ENCODE results near the gene F2R. TPM values are rescaled to one million over a fixed set of nuclear protein-coding genes. Genes with fewer than 3 reads are reported as not detected.
"Not testable (repeated sequence)": the region's sequence is repeated elsewhere in the genome, so short reads cannot be mapped to it uniquely, and the experiment has no call there.

The F2R gene
- polyA plus RNA-seq, 2 donors: 0.45 to 1.5 TPM

DNA sequence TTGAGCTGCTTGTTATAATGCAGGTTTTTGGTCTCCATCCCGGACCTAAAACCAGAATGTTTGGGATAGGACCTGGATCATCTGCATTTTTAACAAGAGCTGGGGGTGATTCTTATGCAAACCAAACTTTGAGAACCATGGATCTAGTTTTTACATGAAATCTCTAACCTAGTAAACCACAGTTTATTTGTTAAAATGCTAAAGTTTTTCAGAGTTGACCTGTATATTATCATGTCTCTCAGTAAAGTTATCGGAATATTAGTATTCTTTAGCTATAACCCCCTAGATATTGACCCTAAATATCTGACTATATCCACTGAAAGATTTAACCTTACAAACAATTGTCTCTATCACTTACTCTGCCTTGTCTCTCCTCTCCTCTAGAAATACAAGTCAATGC is 28.7 kb downstream of the F2R start:
- Histone ChIP-seq H3K4me3 (ENCODE audit: low read depth in 1 of 2, low read length in 2 of 2) (no peak overlapping the region), H3K36me3 (ENCODE audit: control insufficient read depth in 2 of 2, insufficient read depth in 2 of 2, low read length in 1 of 2) (no peaks in the 10 kb centered on the region), H3K9me3 (ENCODE audit: control insufficient read depth in 2 of 2, insufficient read depth in 1 of 2, low read depth in 1 of 2, low read length in 1 of 2) (no peaks in the 10 kb centered on the region), H3K27ac (ENCODE audit: low read depth in 2 of 2, low read length in 1 of 2) (no peak overlapping the region), H3K4me1 (ENCODE audit: control insufficient read depth in 2 of 2, insufficient read depth in 2 of 2, low read length in 1 of 2) (no peaks in the 10 kb centered on the region), H3K27me3 (ENCODE audit: control insufficient read depth in 1 of 2, insufficient read depth in 2 of 2, low read length in 2 of 2) (no peaks in the 10 kb centered on the region)
- 63 to 67% methylated on average over 2 of the region's 2 CpGs for WGBS, 2 donors

DNA sequence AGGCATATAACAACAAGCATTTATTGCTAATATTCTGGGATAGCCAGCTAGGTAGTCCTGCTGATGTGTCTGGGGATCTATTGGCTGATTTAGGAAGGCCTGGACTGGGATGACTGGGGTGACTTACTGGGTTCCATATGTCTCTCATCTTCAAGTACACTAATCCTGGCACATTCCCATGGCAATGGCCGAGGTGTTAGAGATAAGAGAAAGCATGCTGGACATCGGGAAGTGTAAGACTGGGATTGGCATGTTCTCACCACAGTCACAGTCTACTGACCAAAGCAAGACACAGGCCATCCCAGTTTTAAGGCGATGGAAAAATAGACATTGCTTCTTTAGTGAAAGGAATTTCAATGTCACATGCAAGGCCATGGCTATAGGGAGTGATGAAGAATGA is 29.7 kb downstream of the F2R start:
- Histone ChIP-seq H3K27me3 (ENCODE audit: control insufficient read depth in 1 of 2, insufficient read depth in 2 of 2, low read length in 2 of 2) (no peaks in the 10 kb centered on the region), H3K4me3 (ENCODE audit: low read depth in 1 of 2, low read length in 2 of 2) (no peak overlapping the region), H3K4me1 (ENCODE audit: control insufficient read depth in 2 of 2, insufficient read depth in 2 of 2, low read length in 1 of 2) (no peaks in the 10 kb centered on the region), H3K36me3 (ENCODE audit: control insufficient read depth in 2 of 2, insufficient read depth in 2 of 2, low read length in 1 of 2) (no peaks in the 10 kb centered on the region), H3K27ac (ENCODE audit: low read depth in 2 of 2, low read length in 1 of 2) (no peak overlapping the region), H3K9me3 (ENCODE audit: control insufficient read depth in 2 of 2, insufficient read depth in 1 of 2, low read depth in 1 of 2, low read length in 1 of 2) (no peaks in the 10 kb centered on the region)
- WGBS, 2 donors: 72 to 84% methylated on average over 3 of the region's 3 CpGs

DNA sequence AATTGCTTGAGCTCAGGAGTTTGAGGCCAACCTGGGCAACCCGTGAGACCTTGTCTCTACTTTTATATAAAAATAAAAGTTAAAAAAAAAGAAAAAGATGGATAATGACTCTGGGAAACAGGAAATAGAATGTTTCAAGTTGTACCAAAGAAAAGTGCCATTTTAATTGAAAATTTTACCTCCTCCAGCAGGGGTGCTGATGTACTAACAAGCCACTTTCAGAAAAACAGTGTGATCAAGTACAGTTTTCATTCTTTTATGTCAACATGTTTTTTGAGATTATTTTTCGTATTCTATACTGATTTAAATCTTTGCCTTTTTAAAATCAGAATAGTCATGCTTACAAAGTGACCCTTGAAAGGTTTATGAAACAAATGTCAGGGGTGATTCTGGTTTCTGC is 30.8 kb downstream of the F2R start:
- no peaks in the 10 kb centered on the region for H3K36me3 ChIP-seq (ENCODE audit: control insufficient read depth in 2 of 2, insufficient read depth in 2 of 2, low read length in 1 of 2)
- no peak overlapping the region for H3K4me3 ChIP-seq (ENCODE audit: low read depth in 1 of 2, low read length in 2 of 2)
- WGBS, 2 donors: 94 to 95% methylated on average over 2 of the region's 2 CpGs
- no peak overlapping the region for H3K27ac ChIP-seq (ENCODE audit: low read depth in 2 of 2, low read length in 1 of 2)
- no peaks in the 10 kb centered on the region for H3K9me3 ChIP-seq (ENCODE audit: control insufficient read depth in 2 of 2, insufficient read depth in 1 of 2, low read depth in 1 of 2, low read length in 1 of 2)
- no peaks in the 10 kb centered on the region for H3K27me3 ChIP-seq (ENCODE audit: control insufficient read depth in 1 of 2, insufficient read depth in 2 of 2, low read length in 2 of 2)
- H3K4me1 ChIP-seq (ENCODE audit: control insufficient read depth in 2 of 2, insufficient read depth in 2 of 2, low read length in 1 of 2): no peaks in the 10 kb centered on the region

DNA sequence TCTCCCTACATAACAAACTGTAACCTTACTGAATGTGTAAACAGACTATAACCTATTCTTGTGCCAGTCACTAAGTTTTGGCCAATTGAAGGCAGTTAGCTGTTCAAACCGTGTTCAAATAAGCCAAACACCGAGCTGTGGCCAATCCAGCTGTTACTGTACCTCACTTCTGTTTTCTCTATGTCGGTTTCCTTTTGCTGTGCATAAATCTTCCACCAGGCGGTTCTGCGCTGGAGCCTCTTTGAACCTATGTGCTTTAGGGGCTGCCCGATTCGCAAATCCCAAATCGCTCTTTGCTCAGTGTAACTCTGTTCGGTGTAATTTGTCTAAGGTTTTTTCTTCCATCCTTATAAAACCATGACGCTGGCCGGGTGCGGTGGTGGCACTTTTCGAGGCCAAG is 31.8 kb downstream of the F2R start:
- Histone ChIP-seq H3K36me3 (ENCODE audit: control insufficient read depth in 2 of 2, insufficient read depth in 2 of 2, low read length in 1 of 2) (no peaks in the 10 kb centered on the region), H3K27me3 (ENCODE audit: control insufficient read depth in 1 of 2, insufficient read depth in 2 of 2, low read length in 2 of 2) (no peaks in the 10 kb centered on the region), H3K4me3 (ENCODE audit: low read depth in 1 of 2, low read length in 2 of 2) (no peak overlapping the region), H3K27ac (ENCODE audit: low read depth in 2 of 2, low read length in 1 of 2) (no peak overlapping the region), H3K9me3 (ENCODE audit: control insufficient read depth in 2 of 2, insufficient read depth in 1 of 2, low read depth in 1 of 2, low read length in 1 of 2) (no peaks in the 10 kb centered on the region), H3K4me1 (ENCODE audit: control insufficient read depth in 2 of 2, insufficient read depth in 2 of 2, low read length in 1 of 2) (no peaks in the 10 kb centered on the region)
- WGBS, 2 donors: 90 to 92% methylated on average over 13 of the region's 13 CpGs

DNA sequence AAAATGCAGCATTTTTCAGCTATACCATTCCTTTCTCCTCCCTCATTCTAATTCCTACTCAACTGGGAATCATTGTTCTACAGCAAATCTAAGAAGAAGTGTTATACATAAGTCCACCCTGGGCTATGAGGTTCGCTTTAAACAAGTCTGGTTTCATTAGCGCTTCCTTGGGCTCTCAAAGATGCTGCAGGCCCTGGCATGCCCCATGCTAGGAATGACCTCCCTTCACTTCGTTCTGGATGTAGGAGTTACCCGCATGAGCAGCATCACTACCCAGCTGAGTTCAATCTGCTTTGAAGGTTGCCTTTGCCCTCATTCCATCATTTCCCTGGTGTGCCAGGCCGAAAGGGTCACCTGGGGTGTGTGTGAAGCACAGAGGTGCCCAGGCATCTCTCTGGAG is 35.4 kb downstream of the F2R start:
- H3K4me1 ChIP-seq (ENCODE audit: control insufficient read depth in 2 of 2, insufficient read depth in 2 of 2, low read length in 1 of 2): no peaks in the 10 kb centered on the region
- no peak overlapping the region for H3K4me3 ChIP-seq (ENCODE audit: low read depth in 1 of 2, low read length in 2 of 2)
- H3K27me3 ChIP-seq (ENCODE audit: control insufficient read depth in 1 of 2, insufficient read depth in 2 of 2, low read length in 2 of 2): no peaks in the 10 kb centered on the region
- H3K36me3 ChIP-seq (ENCODE audit: control insufficient read depth in 2 of 2, insufficient read depth in 2 of 2, low read length in 1 of 2): no peaks in the 10 kb centered on the region
- WGBS, 2 donors: 85 to 88% methylated on average over 5 of the region's 5 CpGs
- no peaks in the 10 kb centered on the region for H3K9me3 ChIP-seq (ENCODE audit: control insufficient read depth in 2 of 2, insufficient read depth in 1 of 2, low read depth in 1 of 2, low read length in 1 of 2)
- H3K27ac ChIP-seq (ENCODE audit: low read depth in 2 of 2, low read length in 1 of 2): no peak overlapping the region

DNA sequence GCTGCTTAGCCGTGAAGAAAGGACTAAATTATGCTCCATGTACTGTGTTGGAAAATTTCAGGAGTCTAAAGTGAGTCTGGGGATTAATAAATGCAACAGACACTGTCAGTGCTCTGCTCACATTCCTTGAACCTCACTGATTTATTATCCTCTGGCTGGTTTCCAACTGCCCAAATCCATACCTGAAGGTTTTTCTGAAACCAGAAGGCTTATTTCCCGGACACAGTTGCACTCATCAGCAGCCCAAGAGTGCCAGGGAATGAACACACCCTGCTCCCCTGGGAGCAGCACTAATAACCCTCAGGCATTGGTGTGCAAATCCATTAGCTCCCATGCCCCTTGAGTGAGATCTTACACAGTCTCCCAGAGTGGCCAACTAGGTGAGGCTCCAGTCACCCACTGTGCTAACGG is 38.7 kb downstream of the F2R start:
- Histone ChIP-seq H3K4me1 (ENCODE audit: control insufficient read depth in 2 of 2, insufficient read depth in 2 of 2, low read length in 1 of 2) (no peaks in the 10 kb centered on the region), H3K9me3 (ENCODE audit: control insufficient read depth in 2 of 2, insufficient read depth in 1 of 2, low read depth in 1 of 2, low read length in 1 of 2) (no peaks in the 10 kb centered on the region), H3K36me3 (ENCODE audit: control insufficient read depth in 2 of 2, insufficient read depth in 2 of 2, low read length in 1 of 2) (no peaks in the 10 kb centered on the region), H3K27ac (ENCODE audit: low read depth in 2 of 2, low read length in 1 of 2) (no peak overlapping the region), H3K4me3 (ENCODE audit: low read depth in 1 of 2, low read length in 2 of 2) (no peak overlapping the region), H3K27me3 (ENCODE audit: control insufficient read depth in 1 of 2, insufficient read depth in 2 of 2, low read length in 2 of 2) (no peaks in the 10 kb centered on the region)
- 49 to 55% methylated on average over 3 of the region's 3 CpGs for WGBS, 2 donors

DNA sequence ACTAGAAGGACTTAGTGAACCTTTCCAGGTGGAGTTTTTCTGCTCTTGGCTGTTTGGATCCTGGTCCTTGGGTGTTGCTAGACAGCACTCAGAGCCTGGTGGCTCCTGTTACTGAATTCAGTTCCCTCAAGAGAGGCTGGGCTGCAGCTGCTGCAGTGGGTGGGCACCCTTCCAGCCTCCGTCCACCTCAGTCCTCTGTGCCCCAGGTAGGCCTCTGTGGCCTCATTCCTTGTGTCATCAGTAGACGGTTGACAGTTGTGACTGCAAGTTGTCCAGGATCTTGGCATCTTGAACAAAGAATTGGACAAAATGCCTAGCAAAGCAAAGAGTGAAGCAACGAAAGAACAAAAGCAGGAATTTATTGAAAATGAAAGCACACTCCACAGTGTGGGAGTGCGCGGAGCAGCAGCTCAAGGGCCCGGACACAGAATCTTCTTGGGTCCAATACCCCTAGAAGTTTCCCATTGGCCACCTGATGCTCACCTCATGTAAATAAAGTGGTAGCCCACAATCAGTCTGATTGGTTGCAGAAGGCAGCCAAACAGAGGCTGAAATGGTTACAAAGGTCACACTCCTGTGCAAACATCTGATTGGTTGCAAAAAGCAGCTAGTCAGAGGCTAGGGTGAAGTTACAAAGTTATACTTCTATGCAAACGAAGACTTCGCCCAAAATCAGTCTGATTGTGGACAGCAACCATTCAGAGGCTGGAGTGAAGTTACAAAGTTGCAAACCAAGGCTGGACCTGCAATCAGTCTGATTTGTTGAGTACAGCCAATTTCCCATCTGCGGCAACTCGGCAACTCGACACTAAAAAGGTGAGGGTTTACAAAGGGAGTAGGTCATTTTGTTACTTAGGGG is 40.1 kb downstream of the F2R start:
- H3K4me3 ChIP-seq (ENCODE audit: low read depth in 1 of 2, low read length in 2 of 2): no peak overlapping the region

DNA sequence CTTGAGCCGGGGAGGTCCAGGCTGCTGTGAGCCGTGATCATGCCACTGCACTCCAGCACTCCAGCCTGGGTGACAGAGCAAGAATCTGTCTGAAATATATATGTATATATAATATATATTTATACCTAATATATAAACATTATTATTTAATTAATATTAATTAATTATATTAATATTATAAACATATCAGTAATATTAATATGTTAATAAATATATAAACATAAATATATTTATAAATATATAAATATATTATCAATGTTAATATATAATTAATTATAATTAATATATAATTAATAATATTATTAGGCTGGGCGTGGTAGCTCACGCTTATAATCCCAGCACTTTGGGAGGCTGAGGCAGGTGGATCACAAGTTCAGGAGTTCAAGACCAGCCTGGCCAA is 41.1 kb downstream of the F2R start:
- Histone ChIP-seq H3K36me3 (ENCODE audit: control insufficient read depth in 2 of 2, insufficient read depth in 2 of 2, low read length in 1 of 2) (no peaks in the 10 kb centered on the region), H3K4me1 (ENCODE audit: control insufficient read depth in 2 of 2, insufficient read depth in 2 of 2, low read length in 1 of 2) (no peaks in the 10 kb centered on the region), H3K4me3 (ENCODE audit: low read depth in 1 of 2, low read length in 2 of 2) (no peak overlapping the region), H3K27ac (ENCODE audit: low read depth in 2 of 2, low read length in 1 of 2) (no peak overlapping the region), H3K27me3 (ENCODE audit: control insufficient read depth in 1 of 2, insufficient read depth in 2 of 2, low read length in 2 of 2) (no peaks in the 10 kb centered on the region), H3K9me3 (ENCODE audit: control insufficient read depth in 2 of 2, insufficient read depth in 1 of 2, low read depth in 1 of 2, low read length in 1 of 2) (no peaks in the 10 kb centered on the region)
- 96 to 98% methylated on average over 4 of the region's 4 CpGs for WGBS, 2 donors

More for the DNA sequence above, 40.1 kb downstream of the F2R start:
- Histone ChIP-seq H3K36me3 (ENCODE audit: control insufficient read depth in 2 of 2, insufficient read depth in 2 of 2, low read length in 1 of 2) (no peaks in the 10 kb centered on the region), H3K27me3 (ENCODE audit: control insufficient read depth in 1 of 2, insufficient read depth in 2 of 2, low read length in 2 of 2) (no peaks in the 10 kb centered on the region), H3K4me1 (ENCODE audit: control insufficient read depth in 2 of 2, insufficient read depth in 2 of 2, low read length in 1 of 2) (no peaks in the 10 kb centered on the region), H3K9me3 (ENCODE audit: control insufficient read depth in 2 of 2, insufficient read depth in 1 of 2, low read depth in 1 of 2, low read length in 1 of 2) (no peaks in the 10 kb centered on the region), H3K27ac (ENCODE audit: low read depth in 2 of 2, low read length in 1 of 2) (no peak overlapping the region)
- 86 to 93% methylated on average over 11 of the region's 11 CpGs for WGBS, 2 donors

DNA sequence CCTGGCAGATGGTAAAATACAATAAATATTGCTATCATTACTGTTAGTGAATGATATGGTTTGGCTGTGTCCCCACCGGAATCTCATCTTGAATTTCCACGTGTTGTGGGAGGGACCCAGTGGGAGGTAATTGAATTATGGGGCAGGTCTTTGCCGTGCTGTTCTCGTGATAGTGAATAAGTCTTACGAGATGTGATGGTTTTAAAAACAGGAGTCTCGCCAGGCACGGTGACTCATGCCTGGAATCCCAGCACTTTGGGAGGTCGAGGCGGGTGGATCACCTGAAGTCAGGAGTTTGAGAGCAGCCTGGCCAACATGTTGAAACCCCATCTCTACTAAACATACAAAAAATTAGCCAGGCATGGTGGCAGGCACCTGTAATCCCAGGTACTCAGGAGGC is 45.2 kb downstream of the F2R start:
- not testable (repeated sequence) for H3K27me3 ChIP-seq (ENCODE audit: control insufficient read depth in 1 of 2, insufficient read depth in 2 of 2, low read length in 2 of 2); H3K4me1 ChIP-seq (ENCODE audit: control insufficient read depth in 2 of 2, insufficient read depth in 2 of 2, low read length in 1 of 2); H3K4me3 ChIP-seq (ENCODE audit: low read depth in 1 of 2, low read length in 2 of 2); H3K27ac ChIP-seq (ENCODE audit: low read depth in 2 of 2, low read length in 1 of 2); H3K9me3 ChIP-seq (ENCODE audit: control insufficient read depth in 2 of 2, insufficient read depth in 1 of 2, low read depth in 1 of 2, low read length in 1 of 2); H3K36me3 ChIP-seq (ENCODE audit: control insufficient read depth in 2 of 2, insufficient read depth in 2 of 2, low read length in 1 of 2)
- 67 to 70% methylated on average over 9 of the region's 9 CpGs for WGBS, 2 donors

DNA sequence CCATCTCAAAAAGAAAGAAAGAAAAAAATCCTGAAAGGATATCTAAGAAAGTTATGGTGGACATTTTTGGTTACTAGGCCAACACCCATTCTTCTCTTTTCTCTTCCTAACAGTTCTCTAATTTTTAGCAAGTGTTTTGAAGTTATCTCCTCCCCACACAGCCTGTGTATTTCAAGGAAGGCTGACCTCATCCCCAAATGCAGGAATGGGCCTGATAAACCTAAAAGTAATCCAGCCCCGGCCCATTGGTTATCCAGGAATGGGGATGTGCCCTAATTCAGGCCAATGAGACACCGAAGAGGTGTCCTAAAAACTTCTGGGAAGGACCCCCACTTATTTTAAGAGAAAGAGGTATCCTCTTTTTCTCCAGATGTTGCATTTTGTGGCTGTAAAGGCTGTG is 46.6 kb downstream of the F2R start:
- Histone ChIP-seq H3K4me1 (ENCODE audit: control insufficient read depth in 2 of 2, insufficient read depth in 2 of 2, low read length in 1 of 2) (no peaks in the 10 kb centered on the region), H3K9me3 (ENCODE audit: control insufficient read depth in 2 of 2, insufficient read depth in 1 of 2, low read depth in 1 of 2, low read length in 1 of 2) (no peaks in the 10 kb centered on the region), H3K27me3 (ENCODE audit: control insufficient read depth in 1 of 2, insufficient read depth in 2 of 2, low read length in 2 of 2) (no peaks in the 10 kb centered on the region), H3K27ac (ENCODE audit: low read depth in 2 of 2, low read length in 1 of 2) (no peak overlapping the region), H3K36me3 (ENCODE audit: control insufficient read depth in 2 of 2, insufficient read depth in 2 of 2, low read length in 1 of 2) (no peaks in the 10 kb centered on the region), H3K4me3 (ENCODE audit: low read depth in 1 of 2, low read length in 2 of 2) (no peak overlapping the region)
- WGBS, 2 donors: 74 to 85% methylated on average over 2 of the region's 2 CpGs
